Measurements from ENCODE around the gene COQ4.

The COQ4 gene

GRCh38 chr9:128372784-128373183 lies 50.1 kb downstream of the COQ4 start:
- DNase-seq (ENCODE audit: low read depth), result no peak

- DNase-seq (ENCODE audit: low read depth), result no peak
These were observed 51.6 kb downstream of the COQ4 start for GRCh38 chr9:128374221-128374675.

GRCh38 chr9:128375865-128376264 lies 53.2 kb downstream of the COQ4 start:
- no peak for DNase-seq (ENCODE audit: low read depth)

GRCh38 chr9:128382261-128382660 lies 59.6 kb downstream of the COQ4 start:
- no peak for DNase-seq (ENCODE audit: low read depth)

GRCh38 chr9:128383007-128383753 lies 60.5 kb downstream of the COQ4 start:
- DNase-seq (ENCODE audit: low read depth), result no peak
